ENCODE results near the gene TMC7.

GRCh38 chr16:18943414-18943813 is 40.3 kb upstream of the TMC7 start:
- TF ChIP-seq CTCF (IDR thresholded peaks at IDR 0.05; ENCODE audit: extremely low read depth in 1 of 2, insufficient read depth in 1 of 2, low read depth in 1 of 2, low read length in 2 of 2), result no peak
- TF ChIP-seq POLR2A (IDR thresholded peaks at IDR 0.05; ENCODE audit: low read depth, low read length), result no peak
- no peak for TF ChIP-seq MAX (IDR thresholded peaks at IDR 0.05; ENCODE audit: insufficient read depth, insufficient read length)
- TF ChIP-seq EZH2 (IDR thresholded peaks at IDR 0.05; ENCODE audit: borderline replicate concordance, low read depth, low read length, severe bottlenecking), result no peak
- TF ChIP-seq POLR2AphosphoS5 (IDR thresholded peaks at IDR 0.05; ENCODE audit: insufficient read depth, low read depth, low read length), result no peak
- no peak for TF ChIP-seq MYC (IDR thresholded peaks at IDR 0.05; ENCODE audit: low read depth, low read length)
